Posterior vena cava (tissue), 2 donors: ENCODE data around the gene APCDD1. TPM values are rescaled to one million over a fixed set of nuclear protein-coding genes. Genes with fewer than 3 reads are reported as not detected.

ENCODE experiments used
- total RNA-seq, 2 donors: library from RNA; stranded (reverse); fragmentation: NEBNext Ultra II Directional; extraction: Animal tissue kit (Norgen Biotek cat#: 25700); gene quantifications; one replicate each; pipeline ENCODE4 v1.2.1, GENCODE V29; 2021
- donor health status: DM: yes; HTN: yes; CAD: no.
- donor health status: DM: yes; HTN: yes; CAD: no.

Gene APCDD1
- total RNA-seq, 2 donors from 2014 or later = 13.9 to 38.5 TPM

Other genes with a start within 250 kb of the APCDD1 start
- 10 to 100 TPM; 29.4 to 43.0 TPM for gene NAPG, start 71.4 kb downstream of the APCDD1 start, total RNA-seq